Tibial artery (tissue), 4 donors: ENCODE data around the gene SLC25A29.

Source experiments
- DNase-seq, 2 donors: peaks; one replicate each; pipeline ENCODE4 v3.0.0-alpha.2; 2019
- H3K27ac ChIP-seq, 2 donors: fragments of 200-600 bp; sonication (generic) in 1 of 2; 1 replicate in 1 of 2; 2 replicates in 1 of 2; pipeline ENCODE4 v1.5.1; 2018 to 2019; ENCODE audit warnings: mild to moderate bottlenecking in 1 of 2
- H3K27me3 ChIP-seq, 2 donors: fragments of 200-600 bp; sonication (generic) in 1 of 2; one replicate each; pipeline versions ENCODE4 v1.5.1 to v1.6.0; 2016 to 2019
- H3K36me3 ChIP-seq, 3 donors: fragments of 200-600 bp; sonication (generic) in 2 of 3; one replicate each; pipeline ENCODE4 v1.5.1; 2016 to 2019; ENCODE audit warnings: mild to moderate bottlenecking in 2 of 3
- H3K4me1 ChIP-seq, 4 donors: fragments of 200-600 bp; sonication (generic) in 2 of 4; 1 replicate in 3 of 4; 2 replicates in 1 of 4; pipeline ENCODE4 v1.5.1; 2016 to 2019
- H3K4me3 ChIP-seq, 2 donors: fragments of 200-600 bp; sonication (generic) in 1 of 2; 1 replicate in 1 of 2; 2 replicates in 1 of 2; pipeline ENCODE4 v1.5.1; 2018 to 2019; ENCODE audit warnings: mild to moderate bottlenecking in 2 of 2
- H3K9me3 ChIP-seq, 3 donors: fragments of 200-600 bp; sonication (generic) in 1 of 3; one replicate each; pipeline ENCODE4 v1.5.1; 2016 to 2019
- intact Hi-C: fragments of 100-400 bp; cut with DNase I; formaldehyde crosslinking; loops from one replicate; pipeline ENCODE4 v1.15.0; 2023; ENCODE audit warnings: low total_unique reads
- TF ChIP-seq, protein P1 (sequence below), 2 experiments: fragments of 200-600 bp in 1 of 2; fragments of 450-650 bp in 1 of 2; IDR thresholded peaks; one replicate each; pipeline ENCODE4 v1.5.1; 2017 to 2019; ENCODE audit warnings: antibody characterized with exemption in 2 of 2, mild to moderate bottlenecking in 1 of 2, moderate library complexity in 1 of 2

The SLC25A29 gene

GRCh38 chr14:100329233-100330006 lies 23.2 kb upstream of the SLC25A29 start:
- intact Hi-C loops = no loop called here
- H3K9me3 ChIP-seq = no peaks in the 10 kb centered on the region
- H3K36me3 ChIP-seq = peaks cover 4 to 9% (median 8%) of the 10 kb centered on the region in 3 donors
- no peak for DNase-seq
- H3K4me1 ChIP-seq = no peaks in the 10 kb centered on the region
- H3K4me3 ChIP-seq = no peak overlapping the region
- TF ChIP-seq, protein P1, sequence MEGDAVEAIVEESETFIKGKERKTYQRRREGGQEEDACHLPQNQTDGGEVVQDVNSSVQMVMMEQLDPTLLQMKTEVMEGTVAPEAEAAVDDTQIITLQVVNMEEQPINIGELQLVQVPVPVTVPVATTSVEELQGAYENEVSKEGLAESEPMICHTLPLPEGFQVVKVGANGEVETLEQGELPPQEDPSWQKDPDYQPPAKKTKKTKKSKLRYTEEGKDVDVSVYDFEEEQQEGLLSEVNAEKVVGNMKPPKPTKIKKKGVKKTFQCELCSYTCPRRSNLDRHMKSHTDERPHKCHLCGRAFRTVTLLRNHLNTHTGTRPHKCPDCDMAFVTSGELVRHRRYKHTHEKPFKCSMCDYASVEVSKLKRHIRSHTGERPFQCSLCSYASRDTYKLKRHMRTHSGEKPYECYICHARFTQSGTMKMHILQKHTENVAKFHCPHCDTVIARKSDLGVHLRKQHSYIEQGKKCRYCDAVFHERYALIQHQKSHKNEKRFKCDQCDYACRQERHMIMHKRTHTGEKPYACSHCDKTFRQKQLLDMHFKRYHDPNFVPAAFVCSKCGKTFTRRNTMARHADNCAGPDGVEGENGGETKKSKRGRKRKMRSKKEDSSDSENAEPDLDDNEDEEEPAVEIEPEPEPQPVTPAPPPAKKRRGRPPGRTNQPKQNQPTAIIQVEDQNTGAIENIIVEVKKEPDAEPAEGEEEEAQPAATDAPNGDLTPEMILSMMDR (IDR thresholded peaks at IDR 0.05) = no peak
- no peak overlapping the region for H3K27ac ChIP-seq
- H3K27me3 ChIP-seq = no peaks in the 10 kb centered on the region

DNA sequence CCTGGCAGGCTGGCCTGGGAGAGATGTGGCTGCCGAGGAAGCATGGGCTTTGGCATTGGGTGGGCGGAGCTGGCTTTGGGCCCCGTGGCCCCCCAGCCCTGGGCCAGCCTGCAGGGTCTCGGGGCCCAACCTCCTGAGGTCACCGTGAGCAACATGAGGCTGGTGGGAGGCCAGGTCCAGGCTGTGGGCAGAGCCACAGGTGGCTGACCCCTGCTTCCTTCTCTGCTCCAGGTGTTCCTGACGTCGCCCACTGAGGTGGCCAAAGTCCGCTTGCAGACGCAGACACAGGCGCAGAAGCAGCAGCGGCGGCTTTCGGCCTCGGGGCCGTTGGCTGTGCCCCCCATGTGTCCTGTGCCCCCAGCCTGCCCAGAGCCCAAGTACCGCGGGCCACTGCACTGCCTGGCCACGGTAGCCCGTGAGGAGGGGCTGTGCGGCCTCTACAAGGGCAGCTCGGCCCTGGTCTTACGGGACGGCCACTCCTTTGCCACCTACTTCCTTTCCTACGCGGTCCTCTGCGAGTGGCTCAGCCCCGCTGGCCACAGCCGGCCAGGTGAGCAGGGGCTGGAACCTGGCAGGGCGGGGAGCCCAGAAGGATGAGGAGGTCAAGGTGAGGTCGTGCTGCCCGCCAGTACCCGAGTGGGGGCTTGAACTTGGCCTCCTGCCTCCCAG lies 22.4 kb upstream of the SLC25A29 start:
- H3K27ac ChIP-seq = no peak overlapping the region
- no peaks in the 10 kb centered on the region for H3K9me3 ChIP-seq
- peaks cover 0 to 2% (median under 1%) of the 10 kb centered on the region in 3 donors for H3K36me3 ChIP-seq
- no peaks in the 10 kb centered on the region for H3K4me1 ChIP-seq
- TF ChIP-seq, protein P1 (IDR thresholded peaks at IDR 0.05) = no peak
- intact Hi-C loops = no loop called here
- no peaks in the 10 kb centered on the region for H3K27me3 ChIP-seq
- H3K4me3 ChIP-seq = no peak overlapping the region
- DNase-seq = no peak

GRCh38 chr14:100327128-100327527 lies 20.9 kb upstream of the SLC25A29 start:
- Histone ChIP-seq H3K27me3 (no peaks in the 10 kb centered on the region), H3K36me3 (no peaks in the 10 kb centered on the region), H3K27ac (no peak overlapping the region), H3K4me3 (no peak overlapping the region), H3K9me3 (no peaks in the 10 kb centered on the region), H3K4me1 (no peaks in the 10 kb centered on the region)
- intact Hi-C loops = no loop called here
- DNase-seq = no peak
- TF ChIP-seq, protein P1 (IDR thresholded peaks at IDR 0.05) = no peak

DNA sequence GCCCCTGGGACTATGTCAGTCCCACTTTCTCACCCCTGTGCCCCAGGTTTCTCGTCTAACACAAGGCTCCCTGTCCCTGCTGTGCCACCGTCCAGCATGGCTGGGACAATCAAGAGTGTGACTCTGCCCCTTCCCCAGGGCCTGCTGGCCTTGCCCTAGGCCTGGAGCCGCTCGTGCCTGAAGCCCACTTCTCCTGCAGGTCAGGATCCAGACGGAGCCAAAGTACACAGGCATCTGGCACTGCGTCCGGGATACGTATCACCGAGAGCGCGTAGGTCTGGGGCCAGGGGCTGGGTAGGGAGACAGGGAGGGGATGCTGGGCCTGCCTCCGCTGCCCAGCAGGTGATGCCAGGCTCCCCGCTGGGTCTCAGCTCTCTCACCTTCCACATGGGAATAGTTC lies 19.7 kb upstream of the SLC25A29 start:
- no peak for DNase-seq
- H3K4me3 ChIP-seq = no peak overlapping the region
- no peaks in the 10 kb centered on the region for H3K4me1 ChIP-seq
- no peaks in the 10 kb centered on the region for H3K36me3 ChIP-seq
- H3K27me3 ChIP-seq = no peaks in the 10 kb centered on the region
- TF ChIP-seq, protein P1 (IDR thresholded peaks at IDR 0.05) = no peak
- intact Hi-C loops = no loop called here
- H3K9me3 ChIP-seq = no peaks in the 10 kb centered on the region
- no peak overlapping the region for H3K27ac ChIP-seq

DNA sequence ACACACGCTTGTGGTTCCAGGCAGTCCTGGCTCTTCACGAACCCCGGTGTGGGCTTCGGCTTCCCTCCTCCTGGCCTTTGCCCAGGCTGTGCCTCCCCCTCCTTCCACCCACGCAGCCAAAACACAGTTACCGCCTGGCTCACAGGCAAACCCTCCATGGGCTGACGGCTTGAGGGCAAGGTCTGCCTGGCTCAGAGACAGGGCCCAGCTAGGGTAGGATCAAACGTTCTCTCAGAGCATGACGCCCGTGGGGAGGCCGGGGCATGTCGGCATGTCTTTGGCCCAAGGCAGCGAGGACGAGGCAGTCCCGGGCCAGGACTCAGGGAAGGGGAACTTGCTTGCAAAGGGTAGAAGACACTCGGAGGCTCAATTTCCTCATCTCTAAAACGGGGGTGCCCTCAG lies 19.0 kb upstream of the SLC25A29 start:
- intact Hi-C loops = no loop called here
- Histone ChIP-seq H3K4me1 (no peaks in the 10 kb centered on the region), H3K27me3 (no peaks in the 10 kb centered on the region), H3K36me3 (no peaks in the 10 kb centered on the region), H3K4me3 (no peak overlapping the region), H3K9me3 (no peaks in the 10 kb centered on the region), H3K27ac (no peak overlapping the region)
- TF ChIP-seq, protein P1 (IDR thresholded peaks at IDR 0.05) = no peak
- DNase-seq = no peak
